CD14-positive monocyte (primary cell): Measurements from ENCODE around the gene RPL11. TPM values are rescaled to one million over a fixed set of nuclear protein-coding genes. Genes with fewer than 3 reads are reported as not detected.
A peak's percentile ranks its signal among the peaks of the same experiment; 100 is the strongest.
"Not testable (repeated sequence)": the region's sequence is repeated elsewhere in the genome, so short reads cannot be mapped to it uniquely, and the experiment has no call there.

ENCODE experiments used
- DNase-seq, 3 donors: peaks; one replicate each; pipeline ENCODE4 v3.0.0-alpha.2; 2011 to 2022
- H2AFZ ChIP-seq: 2 replicates; pipeline ENCODE4 v1.6.0; 2012; ENCODE audit warnings: mild to moderate bottlenecking, low read depth, low read length, inconsistent platforms; ENCODE audit not compliant: insufficient read depth, poor library complexity, severe bottlenecking
- H3K27ac ChIP-seq, 2 donors: 1 replicate in 1 of 2; 2 replicates in 1 of 2; pipeline ENCODE4 v1.5.1; 2012 to 2013; ENCODE audit warnings: low read length in 2 of 2, control low read depth in 1 of 2, inconsistent platforms in 1 of 2, low read depth in 1 of 2, mild to moderate bottlenecking in 1 of 2
- H3K27me3 ChIP-seq, 2 donors: one replicate each; pipeline versions ENCODE4 v1.6.0 to v1.6.1; 2011 to 2013; ENCODE audit warnings: low read length in 2 of 2; ENCODE audit not compliant: control insufficient read depth in 2 of 2, insufficient read depth in 2 of 2
- H3K36me3 ChIP-seq, 2 donors: replicated peaks in 1 of 2; 1 replicate in 1 of 2; 2 replicates in 1 of 2; pipeline versions ENCODE4 v1.5.1 to v1.6.1; 2012 to 2013; ENCODE audit warnings: low read length in 2 of 2, control low read depth in 1 of 2, inconsistent platforms in 1 of 2, mild to moderate bottlenecking in 1 of 2; ENCODE audit not compliant: insufficient read depth in 2 of 2, control insufficient read depth in 1 of 2
- H3K4me1 ChIP-seq, 2 donors: 1 replicate in 1 of 2; 2 replicates in 1 of 2; pipeline versions ENCODE4 v1.5.1 to v1.6.1; 2012 to 2013; ENCODE audit warnings: low read length in 2 of 2, control low read depth in 1 of 2, inconsistent platforms in 1 of 2, mild to moderate bottlenecking in 1 of 2, moderate library complexity in 1 of 2; ENCODE audit not compliant: insufficient read depth in 2 of 2, control insufficient read depth in 1 of 2
- H3K4me2 ChIP-seq: replicated peaks from 2 replicates; pipeline ENCODE3; 2012; ENCODE audit warnings: low read length, moderate library complexity, mild to moderate bottlenecking; ENCODE audit not compliant: poor library complexity, severe bottlenecking; ENCODE audit errors: extremely low read depth
- H3K4me3 ChIP-seq, 3 experiments: fragments of 200-600 bp in 1 of 3; sonication (generic) in 1 of 3; replicated peaks in 1 of 3; 1 replicate in 2 of 3; 2 replicates in 1 of 3; pipeline ENCODE4 v1.5.1; 2011 to 2013; ENCODE audit warnings: low read length in 3 of 3, mild to moderate bottlenecking in 3 of 3, control low read depth in 2 of 3, low read depth in 2 of 3, inconsistent platforms in 1 of 3, moderate library complexity in 1 of 3
- H3K79me2 ChIP-seq: 2 replicates; pipeline ENCODE4 v1.6.0; 2012; ENCODE audit warnings: mild to moderate bottlenecking, control low read depth, inconsistent platforms, low read length, moderate library complexity; ENCODE audit not compliant: insufficient read depth
- H3K9ac ChIP-seq: 2 replicates; pipeline ENCODE4 v1.6.0; 2017; ENCODE audit warnings: low read length, mild to moderate bottlenecking; ENCODE audit not compliant: insufficient read depth, poor library complexity, severe bottlenecking
- H3K9me3 ChIP-seq, 2 donors: replicated peaks in 1 of 2; 1 replicate in 1 of 2; 2 replicates in 1 of 2; pipeline versions ENCODE4 v1.5.1 to v1.6.1; 2012 to 2013; ENCODE audit warnings: low read length in 2 of 2, control low read depth in 1 of 2; ENCODE audit not compliant: control insufficient read depth in 1 of 2, insufficient read depth in 1 of 2
- H4K20me1 ChIP-seq: 2 replicates; pipeline ENCODE4 v1.6.0; 2012; ENCODE audit warnings: mild to moderate bottlenecking, low read length, control low read depth, moderate library complexity; ENCODE audit not compliant: insufficient read depth
- H3K27ac Mint-ChIP-seq, 7 donors: one replicate each; pipeline ENCODE4 v1.8.0; 2020; ENCODE audit warnings: mild to moderate bottlenecking in 7 of 7, mixed read lengths in 7 of 7, moderate library complexity in 6 of 7, inconsistent platforms in 2 of 7
- H3K27me3 Mint-ChIP-seq, 3 donors: one replicate each; pipeline ENCODE4 v1.8.0; 2021 to 2022; ENCODE audit warnings: low read depth in 3 of 3, mild to moderate bottlenecking in 3 of 3, mixed read lengths in 3 of 3, moderate library complexity in 3 of 3, inconsistent platforms in 1 of 3
- H3K36me3 Mint-ChIP-seq, 2 donors: one replicate each; pipeline ENCODE4 v1.8.0; 2020; ENCODE audit warnings: mixed read lengths in 2 of 2, inconsistent platforms in 1 of 2, mild to moderate bottlenecking in 1 of 2
- H3K4me1 Mint-ChIP-seq: one replicate; pipeline ENCODE4 v1.8.0; 2020; ENCODE audit warnings: mild to moderate bottlenecking, mixed read lengths
- H3K4me3 Mint-ChIP-seq, 2 donors: one replicate each; pipeline ENCODE4 v1.8.0; 2020; ENCODE audit warnings: mild to moderate bottlenecking in 2 of 2, mixed read lengths in 2 of 2, moderate library complexity in 1 of 2
- H3K9me3 Mint-ChIP-seq, 7 donors: one replicate each; pipeline ENCODE4 v1.8.0; 2020 to 2022; ENCODE audit warnings: mixed read lengths in 7 of 7, mild to moderate bottlenecking in 6 of 7, moderate library complexity in 6 of 7, inconsistent platforms in 2 of 7
- WGBS: methylation state at CpG from one replicate; pipeline ENCODE4 v1.1.5; 2013; ENCODE audit warnings: missing lambda C conversion rate; ENCODE audit not compliant: insufficient coverage; 5-methylcytosine and 5-hydroxymethylcytosine counted together
- intact Hi-C, 2 donors: fragments of 100-400 bp; cut with micrococcal nuclease; formaldehyde crosslinking; loops; one replicate each; pipeline versions ENCODE4 v1.15.0 to v1.15.1; 2023
- polyA plus RNA-seq, 3 donors: library from polyadenylated mRNA; depleted of rRNA in 1 of 3; unstranded in 2 of 3; stranded (reverse) in 1 of 3; fragments of 300-500 nt in 2 of 3; fragments of >200 nt in 1 of 3; fragmentation: Illumina TruSeq in 2 of 3; gene quantifications; 1 replicate in 2 of 3; 2 replicates in 1 of 3; pipeline ENCODE4 v1.2.3, GENCODE V29; 2012 to 2021
- TF ChIP-seq, protein P1 (sequence below): fragments of 200-600 bp; IDR thresholded peaks from one replicate; pipeline ENCODE4 v1.8.0; 2022; ENCODE audit warnings: antibody characterized with exemption, mild to moderate bottlenecking

Gene RPL11
- polyA plus RNA-seq, 3 donors = 542 to 923 (median 552) TPM

DNA sequence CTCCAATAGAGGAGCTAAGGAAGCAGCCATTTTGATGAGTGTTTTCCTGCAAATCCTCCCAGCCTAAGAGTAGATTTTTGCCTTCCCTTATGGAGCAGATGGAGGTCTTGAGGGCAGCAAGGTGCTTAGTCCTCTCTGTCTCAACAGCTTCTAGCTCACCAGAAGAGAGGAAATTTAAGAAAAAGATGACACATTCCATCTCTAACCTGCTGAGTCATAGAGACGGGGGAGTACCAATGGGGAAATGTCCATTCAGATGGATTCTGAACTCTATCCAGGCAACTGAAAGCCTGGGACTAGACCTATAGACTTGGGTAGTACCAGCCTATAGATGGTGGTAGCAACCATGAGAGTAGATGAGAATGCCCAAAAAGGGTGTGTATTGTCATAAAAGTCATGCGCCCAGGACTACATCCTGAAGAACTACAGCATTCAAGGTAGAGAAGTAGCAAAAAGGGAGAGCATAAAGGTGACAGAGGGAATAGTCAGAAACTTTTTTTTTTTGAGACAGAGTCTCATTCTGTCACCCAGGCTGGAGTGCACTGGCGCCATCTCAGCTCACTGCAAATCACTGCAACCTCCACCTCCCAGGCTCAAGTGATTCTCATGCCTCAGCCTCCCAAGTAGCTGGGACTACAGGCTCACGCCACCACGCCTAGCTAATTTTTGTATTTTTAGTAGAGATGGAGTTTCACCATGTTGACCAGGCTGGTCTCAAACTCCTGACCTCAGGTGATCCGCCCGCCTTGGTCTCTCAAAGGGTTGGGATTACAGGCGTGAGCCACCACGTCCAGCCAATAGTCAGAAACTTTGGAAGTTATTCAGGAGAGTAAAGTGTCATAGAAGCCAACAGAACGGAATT, 41.0 kb downstream of the RPL11 start:
- H3K27me3 Mint-ChIP-seq = no peaks in the 10 kb centered on the region
- H3K9ac ChIP-seq = no peak overlapping the region
- H3K9me3 ChIP-seq = no peaks in the 10 kb centered on the region
- no peaks in the 10 kb centered on the region for H3K36me3 ChIP-seq
- WGBS = 100% methylated on average over 5 of the region's 10 CpGs
- H3K4me3 ChIP-seq = no peak overlapping the region
- H3K27ac ChIP-seq = no peak overlapping the region
- H3K27ac Mint-ChIP-seq = peak overlapping the region in 1 of 7 donors; percentile 69
- no peaks in the 10 kb centered on the region for H3K79me2 ChIP-seq
- H3K4me1 Mint-ChIP-seq = peaks cover 33% of the 10 kb centered on the region
- H3K27me3 ChIP-seq = no peaks in the 10 kb centered on the region
- peaks cover 0 to 2% (median 0%) of the 10 kb centered on the region in 7 donors for H3K9me3 Mint-ChIP-seq
- H4K20me1 ChIP-seq = no peaks in the 10 kb centered on the region
- no peak overlapping the region for H2AFZ ChIP-seq
- no peak overlapping the region for H3K4me3 Mint-ChIP-seq
- no peak overlapping the region for H3K4me2 ChIP-seq
- peaks cover 16 to 41% of the 10 kb centered on the region in 2 donors for H3K4me1 ChIP-seq
- TF ChIP-seq, protein P1, sequence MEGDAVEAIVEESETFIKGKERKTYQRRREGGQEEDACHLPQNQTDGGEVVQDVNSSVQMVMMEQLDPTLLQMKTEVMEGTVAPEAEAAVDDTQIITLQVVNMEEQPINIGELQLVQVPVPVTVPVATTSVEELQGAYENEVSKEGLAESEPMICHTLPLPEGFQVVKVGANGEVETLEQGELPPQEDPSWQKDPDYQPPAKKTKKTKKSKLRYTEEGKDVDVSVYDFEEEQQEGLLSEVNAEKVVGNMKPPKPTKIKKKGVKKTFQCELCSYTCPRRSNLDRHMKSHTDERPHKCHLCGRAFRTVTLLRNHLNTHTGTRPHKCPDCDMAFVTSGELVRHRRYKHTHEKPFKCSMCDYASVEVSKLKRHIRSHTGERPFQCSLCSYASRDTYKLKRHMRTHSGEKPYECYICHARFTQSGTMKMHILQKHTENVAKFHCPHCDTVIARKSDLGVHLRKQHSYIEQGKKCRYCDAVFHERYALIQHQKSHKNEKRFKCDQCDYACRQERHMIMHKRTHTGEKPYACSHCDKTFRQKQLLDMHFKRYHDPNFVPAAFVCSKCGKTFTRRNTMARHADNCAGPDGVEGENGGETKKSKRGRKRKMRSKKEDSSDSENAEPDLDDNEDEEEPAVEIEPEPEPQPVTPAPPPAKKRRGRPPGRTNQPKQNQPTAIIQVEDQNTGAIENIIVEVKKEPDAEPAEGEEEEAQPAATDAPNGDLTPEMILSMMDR = no peak
- peaks cover 0 to 1% of the 10 kb centered on the region in 2 donors for H3K36me3 Mint-ChIP-seq
- intact Hi-C loops = no loop called here
- peak in 1 of 3 donors; percentile 32 for DNase-seq

DNA sequence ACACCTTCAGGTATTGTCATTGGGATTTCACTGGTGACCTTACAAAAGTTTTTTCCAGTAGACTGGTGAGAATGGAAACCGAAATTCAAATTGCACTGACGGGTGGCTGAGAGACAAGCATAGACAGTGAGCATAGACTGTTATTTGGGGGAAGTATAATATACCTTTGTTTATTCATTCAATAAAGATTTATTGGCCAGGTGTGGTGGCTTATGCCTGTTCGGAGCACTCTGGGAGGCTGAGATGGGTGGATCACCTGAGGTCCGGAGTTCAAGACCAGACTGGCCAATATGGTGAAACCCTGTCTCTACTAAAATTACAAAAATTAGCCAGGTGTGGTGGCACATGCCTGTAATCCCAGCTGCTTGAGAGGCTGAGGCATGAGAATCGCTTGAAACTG, 41.7 kb downstream of the RPL11 start:
- H3K27me3 ChIP-seq, H3K4me2 ChIP-seq, H3K9ac ChIP-seq, H3K27me3 Mint-ChIP-seq, intact Hi-C loops, H3K4me3 ChIP-seq, H3K79me2 ChIP-seq, H3K27ac Mint-ChIP-seq, H3K9me3 Mint-ChIP-seq, H2AFZ ChIP-seq, H3K4me3 Mint-ChIP-seq, H3K36me3 Mint-ChIP-seq, H3K9me3 ChIP-seq, H4K20me1 ChIP-seq, DNase-seq, H3K36me3 ChIP-seq, H3K27ac ChIP-seq: not testable (repeated sequence)
- peaks cover 26% of the 10 kb centered on the region for H3K4me1 Mint-ChIP-seq
- 100% methylated on average over 1 of the region's 5 CpGs for WGBS
- H3K4me1 ChIP-seq = peaks cover 9 to 34% of the 10 kb centered on the region in 2 donors
